Activated CD8-positive, alpha-beta T cell treated with anti-CD3 and anti-CD28 coated beads for 36 hours (primary cell): Measurements from ENCODE around the gene NEAT1. TPM values are rescaled to one million over a fixed set of nuclear protein-coding genes. Genes with fewer than 3 reads are reported as not detected.

Experiments used
- ATAC-seq: fragments of 200-7000 bp; cut with Tn5 transposase; one replicate; pipeline ENCODE4 v1.10.0; 2021; ENCODE audit warnings: mild to moderate bottlenecking, moderate library complexity
- CTCF ChIA-PET: fragments of 350-600 bp; sonication (Branson Sonifier 250); formaldehyde crosslinking; loops from one replicate; lab custom pipeline; 2021; ENCODE audit warnings: antibody characterized with exemption; lab: Charles Lee
- POLR2A ChIA-PET: fragments of 350-600 bp; sonication (Branson Sonifier 250); formaldehyde crosslinking; loops from one replicate; lab custom pipeline; 2021; ENCODE audit warnings: antibody characterized with exemption; lab: Charles Lee
- DNase-seq: peaks from one replicate; pipeline ENCODE4 v3.0.0-alpha.2; 2020
- H3K27ac Mint-ChIP-seq: one replicate; pipeline ENCODE4 v1.8.0; 2021; ENCODE audit warnings: mild to moderate bottlenecking, mixed read lengths
- H3K27me3 Mint-ChIP-seq: one replicate; pipeline ENCODE4 v1.8.0; 2021; ENCODE audit warnings: mixed read lengths
- H3K36me3 Mint-ChIP-seq: one replicate; pipeline ENCODE4 v1.8.0; 2021; ENCODE audit warnings: low read depth, mixed read lengths
- H3K4me1 Mint-ChIP-seq: one replicate; pipeline ENCODE4 v1.8.0; 2021; ENCODE audit warnings: low read depth, mixed read lengths
- H3K4me3 Mint-ChIP-seq: one replicate; pipeline ENCODE4 v1.8.0; 2021; ENCODE audit warnings: mild to moderate bottlenecking, moderate library complexity, mixed read lengths
- H3K9me3 Mint-ChIP-seq: one replicate; pipeline ENCODE4 v1.8.0; 2021; ENCODE audit warnings: mixed read lengths
- intact Hi-C: fragments of 100-400 bp; cut with micrococcal nuclease; formaldehyde crosslinking; loops from one replicate; pipeline ENCODE4 v1.10.0; 2022
- total RNA-seq, 2 experiments: library from RNA; stranded (reverse); gene quantifications; one replicate each; pipeline ENCODE4 v1.2.3, GENCODE V29; 2021
- TF ChIP-seq, protein P1 (sequence below): fragments of 200-600 bp; IDR thresholded peaks from one replicate; pipeline ENCODE4 v1.8.0; 2022; ENCODE audit warnings: antibody characterized with exemption, mild to moderate bottlenecking

NEAT1 gene
- total RNA-seq: 100 to 1,000 TPM; 313 to 358 TPM

DNA sequence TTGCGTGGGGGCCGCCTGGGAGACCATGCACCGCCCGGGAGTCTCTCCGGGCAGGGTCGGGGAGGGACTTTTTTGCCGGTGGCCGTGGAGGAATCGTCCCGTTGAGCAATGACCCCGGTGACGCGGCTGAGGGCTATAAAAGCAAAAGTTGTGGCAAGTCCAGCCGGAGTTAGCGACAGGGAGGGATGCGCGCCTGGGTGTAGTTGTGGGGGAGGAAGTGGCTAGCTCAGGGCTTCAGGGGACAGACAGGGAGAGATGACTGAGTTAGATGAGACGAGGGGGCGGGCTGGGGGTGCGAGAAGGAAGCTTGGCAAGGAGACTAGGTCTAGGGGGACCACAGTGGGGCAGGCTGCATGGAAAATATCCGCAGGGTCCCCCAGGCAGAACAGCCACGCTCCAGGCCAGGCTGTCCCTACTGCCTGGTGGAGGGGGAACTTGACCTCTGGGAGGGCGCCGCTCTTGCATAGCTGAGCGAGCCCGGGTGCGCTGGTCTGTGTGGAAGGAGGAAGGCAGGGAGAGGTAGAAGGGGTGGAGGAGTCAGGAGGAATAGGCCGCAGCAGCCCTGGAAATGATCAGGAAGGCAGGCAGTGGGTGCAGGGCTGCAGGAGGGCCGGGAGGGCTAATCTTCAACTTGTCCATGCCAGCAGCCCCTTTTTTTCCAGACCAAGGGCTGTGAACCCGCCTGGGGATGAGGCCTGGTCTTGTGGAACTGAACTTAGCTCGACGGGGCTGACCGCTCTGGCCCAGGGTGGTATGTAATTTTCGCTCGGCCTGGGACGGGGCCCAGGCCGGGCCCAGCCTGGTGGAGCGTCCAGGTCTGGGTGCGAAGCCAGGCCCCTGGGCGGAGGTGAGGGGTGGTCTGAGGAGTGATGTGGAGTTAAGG, at the start of gene NEAT1:
TSS of gene NEAT1 (plus strand) at position 166 of the 883 bp plus-strand sequence.
- Mint-ChIP-seq H3K27ac (peak within 1 kb of the TSS; percentile 98), H3K4me1 (peaks cover 29% of the 10 kb centered on the region), H3K36me3 (peaks cover 65% of the 10 kb centered on the region), H3K27me3 (peaks cover 8% of the 10 kb centered on the region), H3K9me3 (no peaks in the 10 kb centered on the region), H3K4me3 (peak within 1 kb of the TSS; percentile 89)
- intact Hi-C loops: no loop called here
- ChIA-PET CTCF (interaction anchor here (0.8 to 15.1 kb wide), 2 partner anchors 80 to 123 kb away, joined by 3 to 448 read pairs; partner anchors contain the start of gene MALAT1), POLR2A (interaction anchor here (0.6 to 21.0 kb wide), 46 partner anchors 3 to 563 kb away, joined by 3 to 4842 read pairs (median 4); partner anchors contain the start of genes FAM89B, FOSL1, FRMD8 and MALAT1)
- TF ChIP-seq, protein P1, sequence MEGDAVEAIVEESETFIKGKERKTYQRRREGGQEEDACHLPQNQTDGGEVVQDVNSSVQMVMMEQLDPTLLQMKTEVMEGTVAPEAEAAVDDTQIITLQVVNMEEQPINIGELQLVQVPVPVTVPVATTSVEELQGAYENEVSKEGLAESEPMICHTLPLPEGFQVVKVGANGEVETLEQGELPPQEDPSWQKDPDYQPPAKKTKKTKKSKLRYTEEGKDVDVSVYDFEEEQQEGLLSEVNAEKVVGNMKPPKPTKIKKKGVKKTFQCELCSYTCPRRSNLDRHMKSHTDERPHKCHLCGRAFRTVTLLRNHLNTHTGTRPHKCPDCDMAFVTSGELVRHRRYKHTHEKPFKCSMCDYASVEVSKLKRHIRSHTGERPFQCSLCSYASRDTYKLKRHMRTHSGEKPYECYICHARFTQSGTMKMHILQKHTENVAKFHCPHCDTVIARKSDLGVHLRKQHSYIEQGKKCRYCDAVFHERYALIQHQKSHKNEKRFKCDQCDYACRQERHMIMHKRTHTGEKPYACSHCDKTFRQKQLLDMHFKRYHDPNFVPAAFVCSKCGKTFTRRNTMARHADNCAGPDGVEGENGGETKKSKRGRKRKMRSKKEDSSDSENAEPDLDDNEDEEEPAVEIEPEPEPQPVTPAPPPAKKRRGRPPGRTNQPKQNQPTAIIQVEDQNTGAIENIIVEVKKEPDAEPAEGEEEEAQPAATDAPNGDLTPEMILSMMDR: no peak
- DNase-seq (peak; percentile 94), ATAC-seq (peak; percentile 8)

DNA sequence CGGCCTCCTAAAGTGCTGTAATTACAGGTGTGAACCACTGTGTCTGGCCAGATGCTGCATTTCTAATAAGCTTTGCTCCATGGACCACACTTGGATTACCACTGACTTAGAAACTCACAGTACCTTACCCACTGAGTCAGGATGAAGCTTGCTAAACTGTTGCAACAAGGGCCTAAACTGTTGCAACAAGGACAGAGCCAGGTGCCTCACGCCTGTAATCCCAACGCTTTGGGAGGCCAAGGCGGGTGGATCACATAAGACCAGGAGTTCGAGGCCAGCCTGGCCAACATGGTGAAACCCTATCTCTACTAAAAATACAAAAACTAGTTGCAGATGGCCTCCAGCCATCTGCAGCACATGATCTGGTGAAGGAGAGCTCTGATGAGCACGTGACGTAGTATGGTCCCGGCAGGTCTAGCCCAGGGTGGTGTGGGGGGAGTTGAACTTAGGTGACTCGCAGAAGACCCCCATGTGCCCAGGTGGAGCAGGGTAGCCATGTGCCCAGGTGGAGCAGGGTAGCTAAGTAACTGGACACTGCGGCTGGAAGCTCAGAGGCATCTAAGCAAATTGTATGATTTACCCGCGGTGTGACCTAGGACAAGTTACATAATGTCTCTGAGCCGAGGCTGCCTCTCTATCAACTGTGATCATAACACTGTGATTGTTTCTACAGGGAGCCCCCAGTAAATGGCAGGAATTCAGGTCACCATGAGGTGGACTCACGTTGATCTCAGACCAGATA, 48.6 kb upstream of the NEAT1 start:
- ChIA-PET POLR2A (interaction anchor here (0.8 to 2.5 kb wide), 7 partner anchors 14 to 134 kb away, joined by 3 to 8 read pairs (median 5); partner anchors contain the start of genes MALAT1 and NEAT1), CTCF (interaction anchor here (0.9 to 1.7 kb wide), 2 partner anchors 18 to 42 kb away, joined by 3 to 5 read pairs; no protein-coding TSS in a partner anchor)
- DNase-seq: no peak
- intact Hi-C loops: no loop called here
- no peaks in the 10 kb centered on the region for H3K36me3 Mint-ChIP-seq
- H3K27me3 Mint-ChIP-seq: no peaks in the 10 kb centered on the region
- ATAC-seq: no peak
- H3K27ac Mint-ChIP-seq: no peak overlapping the region
- H3K9me3 Mint-ChIP-seq: no peaks in the 10 kb centered on the region
- no peak overlapping the region for H3K4me3 Mint-ChIP-seq
- TF ChIP-seq, protein P1: no peak
- no peaks in the 10 kb centered on the region for H3K4me1 Mint-ChIP-seq

DNA sequence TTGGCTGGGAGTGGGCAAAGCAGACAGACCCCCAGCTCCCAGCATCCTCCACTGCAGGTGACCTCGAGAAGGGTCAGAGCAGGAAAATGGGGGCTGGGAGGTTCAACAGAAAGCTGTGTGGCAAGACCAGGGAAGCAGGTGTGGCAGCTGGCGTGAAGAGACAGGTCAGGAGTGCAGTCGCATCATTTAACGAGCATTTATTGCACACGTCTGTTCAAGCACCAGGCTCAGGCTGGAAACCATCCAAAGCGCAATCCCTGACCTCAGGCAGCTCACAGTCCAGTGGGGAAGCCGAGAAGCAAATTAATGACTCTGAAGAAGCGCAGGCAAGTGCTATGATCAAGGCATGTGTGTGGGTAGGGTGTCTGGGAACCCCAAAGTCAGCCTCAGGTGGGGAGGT, 47.6 kb upstream of the NEAT1 start:
- intact Hi-C loops: no loop called here
- ChIA-PET POLR2A (interaction anchor here (0.6 to 2.5 kb wide), 6 partner anchors 19 to 127 kb away, joined by 3 to 8 read pairs (median 6); partner anchors contain the start of genes MALAT1 and NEAT1), CTCF (interaction anchor here (0.9 to 1.7 kb wide), 4 partner anchors 12 to 45 kb away, joined by 3 to 5 read pairs (median 5); partner anchors contain the start of gene FRMD8)
- Mint-ChIP-seq H3K4me3 (no peak overlapping the region), H3K36me3 (no peaks in the 10 kb centered on the region), H3K9me3 (no peaks in the 10 kb centered on the region), H3K4me1 (peaks cover under 1% of the 10 kb centered on the region), H3K27ac (no peak overlapping the region), H3K27me3 (no peaks in the 10 kb centered on the region)
- TF ChIP-seq, protein P1: no peak
- DNase-seq (no peak), ATAC-seq (no peak)

DNA sequence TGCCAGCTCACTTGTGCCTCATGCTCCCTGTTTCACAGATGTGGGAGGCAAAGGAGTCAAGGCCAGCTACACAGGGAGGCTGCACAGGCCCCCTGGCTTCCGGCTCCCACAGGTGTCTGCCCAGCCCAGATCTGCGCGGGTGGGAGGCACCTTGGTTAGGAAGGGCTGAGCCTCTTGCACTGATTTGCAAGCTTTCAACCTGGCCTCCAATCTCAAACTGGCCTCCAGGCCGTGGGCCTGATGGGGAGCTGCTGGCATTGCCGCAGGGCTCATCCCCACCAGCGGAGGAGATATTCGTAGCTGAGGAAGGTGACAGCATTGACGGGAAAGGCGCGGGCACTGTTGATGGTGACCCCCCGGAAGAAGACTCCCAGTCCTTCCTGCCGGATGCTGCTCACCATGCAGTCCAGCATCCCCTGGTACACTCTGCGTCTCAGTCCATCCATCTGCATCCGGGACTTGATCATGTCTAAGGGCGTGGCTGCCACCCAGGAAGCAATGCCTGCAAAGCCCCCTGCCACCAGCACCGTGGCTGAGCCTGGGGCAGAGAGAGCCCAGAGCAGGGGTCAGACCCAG, 46.4 kb upstream of the NEAT1 start:
- no peak for DNase-seq
- intact Hi-C loops: no loop called here
- ATAC-seq: no peak
- POLR2A ChIA-PET: interaction anchor here (0.9 to 2.5 kb wide), 5 partner anchors 32 to 126 kb away, joined by 4 to 8 read pairs (median 6); partner anchors contain the start of genes MALAT1 and NEAT1
- Mint-ChIP-seq H3K4me3 (no peak overlapping the region), H3K4me1 (peaks cover 4% of the 10 kb centered on the region), H3K9me3 (no peaks in the 10 kb centered on the region), H3K36me3 (no peaks in the 10 kb centered on the region), H3K27me3 (no peaks in the 10 kb centered on the region), H3K27ac (no peak overlapping the region)
- CTCF ChIA-PET: interaction anchor here (1.7 kb wide), 2 partner anchors 11 to 47 kb away, joined by 5 read pairs; partner anchors contain the start of gene FRMD8
- TF ChIP-seq, protein P1: no peak
